Nephron progenitor cell (in vitro differentiated cells): Measurements from ENCODE around the gene TLX2.

Experiments used
- DNase-seq: peaks from one replicate; pipeline ENCODE4 v3.0.0; 2021
- H3K27ac Mint-ChIP-seq: 2 replicates; pipeline ENCODE4 v1.8.0; 2021; ENCODE audit warnings: mild to moderate bottlenecking, moderate library complexity, mixed read lengths
- H3K27me3 Mint-ChIP-seq: 2 replicates; pipeline ENCODE4 v1.8.0; 2021; ENCODE audit warnings: mild to moderate bottlenecking, low read depth, mixed read lengths; ENCODE audit not compliant: poor library complexity
- H3K36me3 Mint-ChIP-seq: 2 replicates; pipeline ENCODE4 v1.8.0; 2021; ENCODE audit warnings: low read depth, mixed read lengths
- H3K4me1 Mint-ChIP-seq: 2 replicates; pipeline ENCODE4 v1.8.0; 2021; ENCODE audit warnings: mixed read lengths
- H3K4me3 Mint-ChIP-seq: 2 replicates; pipeline ENCODE4 v1.8.0; 2021; ENCODE audit warnings: mild to moderate bottlenecking, moderate library complexity, mixed read lengths
- H3K9me3 Mint-ChIP-seq: 2 replicates; pipeline ENCODE4 v1.8.0; 2021; ENCODE audit warnings: mild to moderate bottlenecking, moderate library complexity, mixed read lengths
- CTCF ChIP-seq: fragments of 200-600 bp; sonication (generic); IDR thresholded peaks from 2 replicates; pipeline ENCODE4 v1.5.0; 2021; ENCODE audit warnings: antibody characterized with exemption

TLX2 gene

GRCh38 chr2:74535440-74535965 lies 21.3 kb downstream of the TLX2 start:
- TF ChIP-seq CTCF: no peak
- no peak for DNase-seq
- Mint-ChIP-seq H3K27me3 (peaks cover 3% of the 10 kb centered on the region), H3K27ac (no peak overlapping the region), H3K36me3 (peaks cover 22% of the 10 kb centered on the region), H3K4me3 (no peak overlapping the region), H3K9me3 (no peaks in the 10 kb centered on the region), H3K4me1 (peaks cover 29% of the 10 kb centered on the region)

GRCh38 chr2:74536166-74536950 lies 22.1 kb downstream of the TLX2 start:
- Mint-ChIP-seq H3K9me3 (no peaks in the 10 kb centered on the region), H3K27me3 (peaks cover 3% of the 10 kb centered on the region)
- no peak for DNase-seq

GRCh38 chr2:74537140-74537539 lies 22.9 kb downstream of the TLX2 start:
- peaks cover 15% of the 10 kb centered on the region for H3K4me1 Mint-ChIP-seq
- no peak overlapping the region for H3K27ac Mint-ChIP-seq
- peaks cover 3% of the 10 kb centered on the region for H3K27me3 Mint-ChIP-seq
- no peak for DNase-seq
- no peaks in the 10 kb centered on the region for H3K9me3 Mint-ChIP-seq
- no peak overlapping the region for H3K4me3 Mint-ChIP-seq
- H3K36me3 Mint-ChIP-seq: peaks cover 22% of the 10 kb centered on the region
- TF ChIP-seq CTCF: no peak

More at GRCh38 chr2:74536166-74536950, 22.1 kb downstream of the TLX2 start:
- TF ChIP-seq CTCF: no peak
- H3K4me1 Mint-ChIP-seq: peaks cover 20% of the 10 kb centered on the region
- H3K27ac Mint-ChIP-seq: no peak overlapping the region
- H3K4me3 Mint-ChIP-seq: no peak overlapping the region
- H3K36me3 Mint-ChIP-seq: peaks cover 23% of the 10 kb centered on the region

GRCh38 chr2:74538881-74539339 lies 24.7 kb downstream of the TLX2 start:
- Mint-ChIP-seq H3K36me3 (peaks cover 21% of the 10 kb centered on the region), H3K27me3 (peaks cover 3% of the 10 kb centered on the region), H3K27ac (no peak overlapping the region), H3K4me1 (peaks cover 13% of the 10 kb centered on the region), H3K4me3 (no peak overlapping the region), H3K9me3 (no peaks in the 10 kb centered on the region)
- no peak for DNase-seq
- TF ChIP-seq CTCF: no peak

- TF ChIP-seq CTCF: no peak
- H3K27me3 Mint-ChIP-seq: peaks cover 9% of the 10 kb centered on the region
- no peak overlapping the region for H3K4me3 Mint-ChIP-seq
- H3K4me1 Mint-ChIP-seq: peaks cover 13% of the 10 kb centered on the region
- no peaks in the 10 kb centered on the region for H3K9me3 Mint-ChIP-seq
- DNase-seq: no peak
- H3K36me3 Mint-ChIP-seq: peaks cover 23% of the 10 kb centered on the region
- H3K27ac Mint-ChIP-seq: no peak overlapping the region
Observed at GRCh38 chr2:74540291-74540690, 26.0 kb downstream of the TLX2 start.

- H3K27ac Mint-ChIP-seq: no peak overlapping the region
- no peak for TF ChIP-seq CTCF
- peaks cover 29% of the 10 kb centered on the region for H3K27me3 Mint-ChIP-seq
Observed at GRCh38 chr2:74542978-74543377, 28.7 kb downstream of the TLX2 start.

More at GRCh38 chr2:74542978-74543377, 28.7 kb downstream of the TLX2 start:
- H3K36me3 Mint-ChIP-seq: peaks cover 23% of the 10 kb centered on the region
- H3K4me1 Mint-ChIP-seq: peaks cover 15% of the 10 kb centered on the region
- H3K9me3 Mint-ChIP-seq: no peaks in the 10 kb centered on the region
- no peak overlapping the region for H3K4me3 Mint-ChIP-seq
- DNase-seq: no peak
